ENCODE results near the gene LAMA3.

Gene LAMA3

DNA sequence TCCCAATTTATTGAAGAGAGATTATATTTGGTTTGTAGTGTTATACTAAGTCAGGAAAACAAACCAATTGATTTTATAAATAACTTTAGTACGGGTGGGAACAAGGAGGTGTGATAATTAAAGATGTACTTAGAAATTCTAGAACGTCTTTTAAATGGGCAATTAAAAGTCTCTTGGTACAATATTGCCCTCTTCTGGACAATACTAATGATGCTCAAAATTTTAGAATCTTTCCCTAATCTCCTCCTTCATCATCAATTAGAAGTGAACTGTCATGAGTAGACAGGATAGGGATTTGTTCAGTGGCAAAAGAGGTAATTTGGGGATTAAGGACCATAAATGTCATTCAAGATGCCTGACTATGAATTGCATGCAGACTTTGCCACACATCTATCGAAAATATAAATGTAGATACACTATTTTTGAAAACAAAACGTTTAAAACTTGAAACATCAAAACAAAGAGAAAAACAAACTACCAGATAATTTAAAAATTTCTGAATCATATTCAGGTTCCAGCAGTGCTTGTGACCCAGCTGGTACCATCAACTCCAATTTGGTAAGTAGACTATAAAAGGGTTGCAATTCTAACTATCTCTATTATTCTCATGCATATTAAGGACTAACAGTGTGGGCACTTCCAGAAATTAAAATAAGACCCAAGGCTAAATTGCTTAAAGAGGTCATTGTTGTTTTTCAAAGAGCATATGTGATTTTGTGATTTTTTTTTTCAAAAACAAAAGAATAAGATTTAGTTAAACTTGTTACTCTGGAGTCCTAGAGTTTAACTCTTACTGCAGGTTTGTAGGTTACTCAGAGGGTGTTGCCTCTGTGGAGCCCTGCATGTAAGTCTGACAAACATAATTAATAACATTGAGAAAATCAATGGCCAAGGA, 123.5 kb downstream of the LAMA3 start:
- H3K36me3 ChIP-seq (ENCODE audit: control insufficient read depth, insufficient read depth, low read length): no peaks in the 10 kb centered on the region
- no peaks in the 10 kb centered on the region for H3K9me3 ChIP-seq (ENCODE audit: control insufficient read depth, insufficient read depth, low read length)
- DNase-seq (ENCODE audit: low read depth, low spot score): no peak
- 80% methylated on average over 1 of the region's 4 CpGs for WGBS (ENCODE audit: insufficient coverage, insufficient read length)
- no peaks in the 10 kb centered on the region; the same call in 1 of the 2 replicates for H3K4me1 ChIP-seq (ENCODE audit: control insufficient read depth, insufficient read depth, low read length)
- H3K27ac ChIP-seq (ENCODE audit: low read length): no peak overlapping the region
- H3K27me3 ChIP-seq (ENCODE audit: control insufficient read depth, insufficient read depth, low read length): no peaks in the 10 kb centered on the region
- H3K4me3 ChIP-seq (ENCODE audit: low read length): no peak overlapping the region

DNA sequence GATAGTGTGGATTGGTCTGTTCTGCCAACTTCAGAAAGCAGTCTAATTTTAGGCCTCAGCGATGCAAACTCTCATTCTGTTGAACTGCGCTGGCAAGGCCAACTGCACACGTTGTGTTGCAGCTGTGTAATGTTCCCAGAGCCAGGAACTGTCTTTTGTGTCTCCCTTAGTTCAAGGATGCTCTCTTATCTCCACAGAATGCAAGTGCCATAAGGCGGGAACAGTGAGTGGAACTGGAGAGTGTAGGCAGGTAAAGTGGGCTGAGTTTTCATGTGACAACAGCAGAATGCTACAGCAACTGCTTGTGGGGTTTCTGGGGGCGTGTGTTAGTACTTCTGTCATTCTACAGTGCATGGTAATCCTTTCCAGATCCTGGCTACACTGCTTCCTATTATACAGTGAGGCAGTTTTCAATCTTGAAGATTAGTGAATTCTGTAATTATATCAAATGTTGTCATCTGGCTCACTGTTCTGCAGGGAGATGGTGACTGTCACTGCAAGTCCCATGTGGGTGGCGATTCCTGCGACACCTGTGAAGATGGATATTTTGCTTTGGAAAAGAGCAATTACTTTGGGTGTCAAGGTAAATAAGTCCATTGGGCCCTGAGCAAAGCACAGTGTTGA, 125.8 kb downstream of the LAMA3 start:
- H3K9me3 ChIP-seq (ENCODE audit: control insufficient read depth, insufficient read depth, low read length): no peaks in the 10 kb centered on the region

DNA sequence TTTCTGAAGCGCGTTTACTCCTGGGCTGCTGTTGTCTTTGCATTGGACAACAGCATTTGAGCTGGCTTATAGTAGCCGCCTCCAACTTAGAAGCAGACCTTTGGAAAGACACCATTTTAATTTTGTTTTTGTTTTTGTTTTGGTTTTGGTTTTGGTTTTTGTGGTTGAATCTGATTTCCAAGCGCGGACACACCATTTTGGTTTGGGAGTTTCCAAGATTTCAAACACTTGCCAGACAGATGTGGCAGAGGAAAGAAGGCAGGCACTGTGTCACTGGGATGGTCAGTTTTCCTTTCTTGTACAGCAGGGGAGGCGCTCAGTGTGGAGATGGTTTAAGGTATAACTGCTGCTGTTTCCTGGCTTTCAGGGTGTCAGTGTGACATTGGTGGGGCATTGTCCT, 126.8 kb downstream of the LAMA3 start:
- Histone ChIP-seq H3K36me3 (ENCODE audit: control insufficient read depth, insufficient read depth, low read length) (no peaks in the 10 kb centered on the region), H3K4me1 (ENCODE audit: control insufficient read depth, insufficient read depth, low read length) (no peaks in the 10 kb centered on the region; the same call in 1 of the 2 replicates), H3K27ac (ENCODE audit: low read length) (no peak overlapping the region), H3K9me3 (ENCODE audit: control insufficient read depth, insufficient read depth, low read length) (no peaks in the 10 kb centered on the region), H3K27me3 (ENCODE audit: control insufficient read depth, insufficient read depth, low read length) (no peaks in the 10 kb centered on the region), H3K4me3 (ENCODE audit: low read length) (no peak overlapping the region)
- WGBS (ENCODE audit: insufficient coverage, insufficient read length): no CpG with 5 or more reads among the region's 6 CpGs
- no peak for DNase-seq (ENCODE audit: low read depth, low spot score)

More for the DNA sequence above, 125.8 kb downstream of the LAMA3 start:
- Histone ChIP-seq H3K27me3 (ENCODE audit: control insufficient read depth, insufficient read depth, low read length) (no peaks in the 10 kb centered on the region), H3K36me3 (ENCODE audit: control insufficient read depth, insufficient read depth, low read length) (no peaks in the 10 kb centered on the region), H3K27ac (ENCODE audit: low read length) (no peak overlapping the region), H3K4me3 (ENCODE audit: low read length) (no peak overlapping the region), H3K4me1 (ENCODE audit: control insufficient read depth, insufficient read depth, low read length) (no peaks in the 10 kb centered on the region; the same call in 1 of the 2 replicates)
- WGBS (ENCODE audit: insufficient coverage, insufficient read length): no CpG with 5 or more reads among the region's 7 CpGs
- no peak for DNase-seq (ENCODE audit: low read depth, low spot score)

DNA sequence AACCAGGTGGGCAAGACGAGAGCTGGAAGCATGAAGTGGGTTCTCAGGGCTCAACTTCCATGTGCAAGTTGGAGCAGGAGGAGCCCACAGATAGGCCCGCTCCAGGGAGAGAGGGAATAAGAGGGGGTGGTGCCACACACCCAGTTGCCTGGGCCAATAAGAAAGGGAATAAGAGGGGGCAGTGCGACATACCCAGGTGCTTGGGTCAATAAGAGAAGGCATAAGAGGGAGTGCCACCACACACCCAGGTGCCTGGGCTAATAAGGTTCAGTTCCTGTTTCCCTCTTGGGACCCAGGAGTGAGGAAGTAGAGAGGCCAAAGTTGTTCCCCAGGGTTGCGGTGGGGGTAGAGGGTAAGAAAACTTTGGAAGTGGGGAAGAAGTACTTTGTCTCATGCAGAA, 127.5 kb downstream of the LAMA3 start:
- H3K4me3 ChIP-seq (ENCODE audit: low read length): no peak overlapping the region
- no peaks in the 10 kb centered on the region; the same call in 1 of the 2 replicates for H3K4me1 ChIP-seq (ENCODE audit: control insufficient read depth, insufficient read depth, low read length)
- H3K27me3 ChIP-seq (ENCODE audit: control insufficient read depth, insufficient read depth, low read length): no peaks in the 10 kb centered on the region
- no peaks in the 10 kb centered on the region for H3K9me3 ChIP-seq (ENCODE audit: control insufficient read depth, insufficient read depth, low read length)
- no peaks in the 10 kb centered on the region for H3K36me3 ChIP-seq (ENCODE audit: control insufficient read depth, insufficient read depth, low read length)
- DNase-seq (ENCODE audit: low read depth, low spot score): no peak
- H3K27ac ChIP-seq (ENCODE audit: low read length): no peak overlapping the region
- no CpG with 5 or more reads among the region's 4 CpGs for WGBS (ENCODE audit: insufficient coverage, insufficient read length)

DNA sequence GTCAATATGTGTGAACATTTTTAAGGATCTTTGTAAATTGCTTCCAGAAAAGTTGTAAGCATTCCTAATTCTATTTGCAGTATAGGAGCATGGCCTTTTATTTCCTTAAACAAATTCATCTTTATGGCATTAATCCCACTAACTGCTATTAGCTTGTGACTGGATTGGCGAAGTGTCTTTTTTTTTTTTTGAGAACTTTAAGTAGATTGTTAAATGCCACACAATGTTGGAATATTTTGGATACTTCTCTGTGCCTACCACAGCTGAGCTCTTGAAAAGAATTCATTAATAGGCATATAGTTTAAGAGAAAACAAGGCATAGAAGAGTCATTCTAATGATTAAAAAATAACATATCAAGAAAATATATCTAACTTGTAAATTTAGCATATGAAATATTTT, 129.7 kb downstream of the LAMA3 start:
- no peaks in the 10 kb centered on the region for H3K27me3 ChIP-seq (ENCODE audit: control insufficient read depth, insufficient read depth, low read length)
- H3K9me3 ChIP-seq (ENCODE audit: control insufficient read depth, insufficient read depth, low read length): no peaks in the 10 kb centered on the region
- no peak overlapping the region for H3K27ac ChIP-seq (ENCODE audit: low read length)
- no peaks in the 10 kb centered on the region for H3K36me3 ChIP-seq (ENCODE audit: control insufficient read depth, insufficient read depth, low read length)
- WGBS (ENCODE audit: insufficient coverage, insufficient read length): no CpG with 5 or more reads among the region's 1 CpG
- peaks cover 1% of the 10 kb centered on the region; the same call in 1 of the 2 replicates for H3K4me1 ChIP-seq (ENCODE audit: control insufficient read depth, insufficient read depth, low read length)
- H3K4me3 ChIP-seq (ENCODE audit: low read length): no peak overlapping the region
- no peak for DNase-seq (ENCODE audit: low read depth, low spot score)

DNA sequence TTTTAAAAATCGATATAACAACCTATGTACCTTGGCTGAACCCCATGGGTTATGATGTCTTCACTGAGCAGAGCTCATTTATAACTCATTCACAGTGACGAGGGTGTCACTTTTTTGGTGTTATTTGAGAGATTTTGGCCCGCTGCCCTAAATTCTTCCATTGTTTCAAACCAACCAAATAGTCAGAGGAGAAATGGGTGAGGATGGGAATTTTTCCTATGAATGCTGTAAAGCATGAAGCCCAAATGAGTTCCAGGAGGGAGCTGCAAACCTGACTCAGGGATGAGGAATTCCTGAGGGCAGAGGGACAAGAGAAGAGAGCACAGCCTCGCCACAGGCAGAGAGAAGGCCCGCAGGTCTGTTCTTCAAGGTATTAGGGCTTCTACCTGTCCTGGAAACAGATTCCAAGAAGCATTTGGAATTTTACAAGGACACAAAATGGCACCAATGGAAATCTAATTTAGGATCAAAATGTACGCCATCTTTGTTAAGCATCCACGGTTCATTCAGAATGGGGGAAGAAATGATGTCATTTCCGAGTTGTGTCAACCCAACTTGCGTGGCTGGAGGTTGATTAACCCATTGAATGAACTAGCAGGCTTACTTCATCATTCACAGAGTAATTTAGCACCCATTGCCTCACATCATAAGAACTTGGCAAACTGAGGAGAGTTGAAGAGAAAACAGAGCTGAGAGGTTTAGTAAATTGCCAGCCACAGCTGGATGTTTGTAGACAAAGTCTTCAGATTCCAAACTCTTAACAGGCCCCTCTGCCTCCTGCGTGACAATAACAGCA, 133.5 kb downstream of the LAMA3 start:
- DNase-seq (ENCODE audit: low read depth, low spot score): no peak
- no peak overlapping the region for H3K4me3 ChIP-seq (ENCODE audit: low read length)
- H3K4me1 ChIP-seq (ENCODE audit: control insufficient read depth, insufficient read depth, low read length): 0 out of 2 replicates have a peak, but pooled peaks cover 1% of the 10 kb centered on the region
- WGBS (ENCODE audit: insufficient coverage, insufficient read length): no CpG with 5 or more reads among the region's 10 CpGs
- H3K27me3 ChIP-seq (ENCODE audit: control insufficient read depth, insufficient read depth, low read length): no peaks in the 10 kb centered on the region
- H3K36me3 ChIP-seq (ENCODE audit: control insufficient read depth, insufficient read depth, low read length): no peaks in the 10 kb centered on the region
- H3K9me3 ChIP-seq (ENCODE audit: control insufficient read depth, insufficient read depth, low read length): no peaks in the 10 kb centered on the region
- H3K27ac ChIP-seq (ENCODE audit: low read length): no peak overlapping the region

DNA sequence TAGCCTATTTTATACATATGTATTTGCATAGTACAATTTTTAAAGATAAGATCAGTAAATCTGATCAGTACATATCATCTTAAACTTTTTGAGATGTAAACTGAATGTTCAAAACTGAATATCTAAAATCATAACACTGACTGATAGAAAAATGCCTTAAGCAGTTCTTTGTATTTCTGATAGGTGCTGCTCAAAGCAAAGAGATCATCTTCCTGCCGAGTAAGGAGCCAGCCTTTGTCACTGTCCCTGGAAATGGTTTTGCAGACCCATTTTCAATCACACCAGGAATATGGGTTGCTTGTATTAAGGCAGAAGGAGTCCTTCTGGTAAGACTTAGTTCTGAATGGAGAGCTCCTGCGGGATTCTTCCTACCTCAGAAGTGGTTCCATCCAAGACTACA, 135.0 kb downstream of the LAMA3 start:
- Histone ChIP-seq H3K27me3 (ENCODE audit: control insufficient read depth, insufficient read depth, low read length) (no peaks in the 10 kb centered on the region), H3K27ac (ENCODE audit: low read length) (no peak overlapping the region), H3K4me1 (ENCODE audit: control insufficient read depth, insufficient read depth, low read length) (0 out of 2 replicates have a peak, but pooled peaks cover 1% of the 10 kb centered on the region), H3K36me3 (ENCODE audit: control insufficient read depth, insufficient read depth, low read length) (no peaks in the 10 kb centered on the region), H3K4me3 (ENCODE audit: low read length) (no peak overlapping the region), H3K9me3 (ENCODE audit: control insufficient read depth, insufficient read depth, low read length) (no peaks in the 10 kb centered on the region)
- no CpG with 5 or more reads among the region's 2 CpGs for WGBS (ENCODE audit: insufficient coverage, insufficient read length)
- no peak for DNase-seq (ENCODE audit: low read depth, low spot score)

DNA sequence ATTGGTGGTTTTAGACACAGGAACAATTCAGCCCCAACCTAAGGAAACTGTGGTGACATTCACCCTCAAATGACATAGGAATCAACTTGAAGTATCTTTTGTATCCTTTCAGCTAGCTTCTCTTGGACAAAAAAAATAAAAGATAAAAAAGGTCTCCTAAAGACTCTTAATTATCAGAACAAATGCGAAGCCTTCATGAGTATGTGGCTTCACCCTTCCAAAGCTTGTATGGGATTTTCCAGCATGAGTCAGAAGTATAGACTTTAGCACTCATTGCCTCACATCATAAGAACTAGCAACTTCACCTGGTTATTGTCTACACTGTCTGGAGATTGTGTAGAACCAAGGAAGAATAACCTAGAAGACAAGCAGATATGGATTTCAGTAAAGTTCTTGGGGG, 135.4 kb downstream of the LAMA3 start:
- Histone ChIP-seq H3K27me3 (ENCODE audit: control insufficient read depth, insufficient read depth, low read length) (no peaks in the 10 kb centered on the region), H3K27ac (ENCODE audit: low read length) (no peak overlapping the region), H3K36me3 (ENCODE audit: control insufficient read depth, insufficient read depth, low read length) (no peaks in the 10 kb centered on the region), H3K9me3 (ENCODE audit: control insufficient read depth, insufficient read depth, low read length) (no peaks in the 10 kb centered on the region), H3K4me1 (ENCODE audit: control insufficient read depth, insufficient read depth, low read length) (0 out of 2 replicates have a peak, but pooled peaks cover 1% of the 10 kb centered on the region), H3K4me3 (ENCODE audit: low read length) (no peak overlapping the region)
- no CpG with 5 or more reads among the region's 1 CpG for WGBS (ENCODE audit: insufficient coverage, insufficient read length)
- DNase-seq (ENCODE audit: low read depth, low spot score): no peak

DNA sequence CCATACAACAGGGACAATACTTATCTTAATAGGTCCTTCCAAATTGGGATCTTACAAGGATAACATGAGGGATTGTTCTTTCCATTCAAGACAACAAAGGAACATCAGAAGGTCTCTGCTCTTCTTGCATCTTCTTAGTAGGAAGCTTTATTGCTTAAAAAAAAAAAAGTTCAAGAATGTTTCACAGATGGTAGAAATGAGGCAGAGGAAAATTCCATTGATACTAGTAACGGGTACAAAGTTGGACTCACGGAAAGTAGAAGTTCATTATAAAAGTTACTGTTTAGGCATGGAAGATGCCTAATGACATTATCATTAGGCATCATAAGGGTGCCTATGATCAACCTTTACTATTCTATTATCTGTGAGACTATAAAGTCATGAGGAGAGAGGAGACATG, 136.2 kb downstream of the LAMA3 start:
- Histone ChIP-seq H3K4me3 (ENCODE audit: low read length) (no peak overlapping the region), H3K36me3 (ENCODE audit: control insufficient read depth, insufficient read depth, low read length) (no peaks in the 10 kb centered on the region), H3K27ac (ENCODE audit: low read length) (no peak overlapping the region), H3K4me1 (ENCODE audit: control insufficient read depth, insufficient read depth, low read length) (0 out of 2 replicates have a peak, but pooled peaks cover 1% of the 10 kb centered on the region), H3K27me3 (ENCODE audit: control insufficient read depth, insufficient read depth, low read length) (no peaks in the 10 kb centered on the region), H3K9me3 (ENCODE audit: control insufficient read depth, insufficient read depth, low read length) (no peaks in the 10 kb centered on the region)
- WGBS (ENCODE audit: insufficient coverage, insufficient read length): no CpG with 5 or more reads among the region's 2 CpGs
- DNase-seq (ENCODE audit: low read depth, low spot score): no peak

DNA sequence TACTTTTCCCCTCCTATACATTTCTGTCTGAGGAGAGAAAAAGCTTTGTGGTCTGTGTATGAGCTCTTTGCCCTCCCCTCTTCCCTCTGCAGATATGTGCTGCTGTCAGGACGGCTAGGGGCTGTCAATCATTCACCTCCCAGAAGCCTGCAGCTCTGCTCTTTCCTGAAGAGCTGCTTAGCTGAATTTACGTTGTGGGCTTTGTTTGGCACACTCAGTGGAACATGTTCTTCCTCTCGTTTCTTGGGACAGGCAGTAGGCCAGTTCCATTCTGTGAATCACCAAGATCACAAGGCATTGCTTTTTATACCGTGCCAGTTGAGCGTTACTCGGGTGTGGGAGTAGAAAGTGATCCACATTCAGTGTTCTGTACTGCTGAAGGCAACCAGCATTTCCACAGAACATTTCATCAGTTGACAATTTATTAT, 136.7 kb downstream of the LAMA3 start:
- Histone ChIP-seq H3K36me3 (ENCODE audit: control insufficient read depth, insufficient read depth, low read length) (no peaks in the 10 kb centered on the region), H3K4me3 (ENCODE audit: low read length) (no peak overlapping the region), H3K27ac (ENCODE audit: low read length) (no peak overlapping the region), H3K27me3 (ENCODE audit: control insufficient read depth, insufficient read depth, low read length) (no peaks in the 10 kb centered on the region), H3K4me1 (ENCODE audit: control insufficient read depth, insufficient read depth, low read length) (0 out of 2 replicates have a peak, but pooled peaks cover 1% of the 10 kb centered on the region), H3K9me3 (ENCODE audit: control insufficient read depth, insufficient read depth, low read length) (no peaks in the 10 kb centered on the region)
- DNase-seq (ENCODE audit: low read depth, low spot score): no peak
- no CpG with 5 or more reads among the region's 6 CpGs for WGBS (ENCODE audit: insufficient coverage, insufficient read length)
